ENCODE results near the gene NUDT15. TPM values are rescaled to one million over a fixed set of nuclear protein-coding genes. Genes with fewer than 3 reads are reported as not detected.

NUDT15 gene
- total RNA-seq, 6 experiments from 2014 or later: 5.1 to 7.6 (median 6.3) TPM

- no peaks in the 10 kb centered on the region for H3K9me3 ChIP-seq
These were observed 33.3 kb upstream of the NUDT15 start for GRCh38 chr13:48004201-48004600.

GRCh38 chr13:48006396-48006795, 31.1 kb upstream of the NUDT15 start:
- Histone ChIP-seq H3K4me3 (no peak overlapping the region), H3K4me1 (no peaks in the 10 kb centered on the region), H3K27ac (no peak overlapping the region), H3K27me3 (no peaks in the 10 kb centered on the region), H3K9me3 (no peaks in the 10 kb centered on the region), H3K36me3 (no peaks in the 10 kb centered on the region)
- intact Hi-C loops (cut with DNase I): no loop called here
- no peak for ATAC-seq
- TF ChIP-seq, protein P1, sequence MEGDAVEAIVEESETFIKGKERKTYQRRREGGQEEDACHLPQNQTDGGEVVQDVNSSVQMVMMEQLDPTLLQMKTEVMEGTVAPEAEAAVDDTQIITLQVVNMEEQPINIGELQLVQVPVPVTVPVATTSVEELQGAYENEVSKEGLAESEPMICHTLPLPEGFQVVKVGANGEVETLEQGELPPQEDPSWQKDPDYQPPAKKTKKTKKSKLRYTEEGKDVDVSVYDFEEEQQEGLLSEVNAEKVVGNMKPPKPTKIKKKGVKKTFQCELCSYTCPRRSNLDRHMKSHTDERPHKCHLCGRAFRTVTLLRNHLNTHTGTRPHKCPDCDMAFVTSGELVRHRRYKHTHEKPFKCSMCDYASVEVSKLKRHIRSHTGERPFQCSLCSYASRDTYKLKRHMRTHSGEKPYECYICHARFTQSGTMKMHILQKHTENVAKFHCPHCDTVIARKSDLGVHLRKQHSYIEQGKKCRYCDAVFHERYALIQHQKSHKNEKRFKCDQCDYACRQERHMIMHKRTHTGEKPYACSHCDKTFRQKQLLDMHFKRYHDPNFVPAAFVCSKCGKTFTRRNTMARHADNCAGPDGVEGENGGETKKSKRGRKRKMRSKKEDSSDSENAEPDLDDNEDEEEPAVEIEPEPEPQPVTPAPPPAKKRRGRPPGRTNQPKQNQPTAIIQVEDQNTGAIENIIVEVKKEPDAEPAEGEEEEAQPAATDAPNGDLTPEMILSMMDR (IDR thresholded peaks at IDR 0.05): no peak
- no peak for TF ChIP-seq POLR2A (IDR thresholded peaks at IDR 0.05)
- 59% methylated on average over 1 of the region's 1 CpG for WGBS (ENCODE audit: insufficient coverage, low coverage, low lambda C conversion rate, missing lambda C conversion rate)
- DNase-seq: no peak

More at GRCh38 chr13:48004201-48004600, 33.3 kb upstream of the NUDT15 start:
- Histone ChIP-seq H3K27me3 (no peaks in the 10 kb centered on the region), H3K36me3 (no peaks in the 10 kb centered on the region), H3K27ac (no peak overlapping the region), H3K4me1 (peaks cover 0 to 7% (median 3%) of the 10 kb centered on the region in 4 donors), H3K4me3 (no peak overlapping the region)
- TF ChIP-seq, protein P1 (IDR thresholded peaks at IDR 0.05): no peak
- TF ChIP-seq POLR2A (IDR thresholded peaks at IDR 0.05): no peak
- DNase-seq (no peak), ATAC-seq (no peak)
- intact Hi-C loops (cut with DNase I): no loop called here
- 100% methylated on average over 1 of the region's 2 CpGs for WGBS (ENCODE audit: insufficient coverage, low coverage, low lambda C conversion rate, missing lambda C conversion rate)

DNA sequence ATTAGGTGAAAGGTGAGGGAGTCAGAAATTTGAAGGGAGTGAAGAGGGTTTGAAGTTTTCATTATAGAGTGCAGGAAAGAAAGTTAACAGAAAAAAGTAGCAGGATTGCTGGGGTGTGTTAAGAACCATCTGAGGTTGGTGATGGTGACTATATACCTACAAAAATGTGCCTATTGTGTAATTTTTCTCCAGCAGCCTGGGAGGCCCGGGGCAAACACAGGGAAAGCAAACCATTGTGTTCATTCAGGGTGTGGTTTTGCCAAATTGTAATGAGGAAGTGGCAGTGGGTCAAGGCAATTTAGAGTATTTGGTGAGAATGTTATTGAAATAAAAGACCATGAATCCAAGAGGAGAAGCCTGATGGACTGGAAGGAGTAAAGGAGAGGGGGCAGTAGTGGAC, 28.2 kb upstream of the NUDT15 start:
- peak in 2 of 4 donors; percentile 25 to 82 for ATAC-seq
- WGBS (ENCODE audit: insufficient coverage, low coverage, low lambda C conversion rate, missing lambda C conversion rate): 22% methylated on average over 1 of the region's 1 CpG
- Histone ChIP-seq H3K27ac (no peak overlapping the region), H3K9me3 (no peaks in the 10 kb centered on the region), H3K36me3 (no peaks in the 10 kb centered on the region), H3K4me3 (no peak overlapping the region), H3K27me3 (no peaks in the 10 kb centered on the region), H3K4me1 (no peaks in the 10 kb centered on the region)
- intact Hi-C loops (cut with DNase I): no loop called here
- no peak for DNase-seq
- TF ChIP-seq, protein P1 (IDR thresholded peaks at IDR 0.05): no peak
- no peak for TF ChIP-seq POLR2A (IDR thresholded peaks at IDR 0.05)

- H3K27ac ChIP-seq: no peak overlapping the region
- intact Hi-C loops (cut with DNase I): no loop called here
- no peak for ATAC-seq
- H3K4me3 ChIP-seq: no peak overlapping the region
- no peak for TF ChIP-seq POLR2A (IDR thresholded peaks at IDR 0.05)
- TF ChIP-seq, protein P1 (IDR thresholded peaks at IDR 0.05): no peak
- no peaks in the 10 kb centered on the region for H3K9me3 ChIP-seq
- no peaks in the 10 kb centered on the region for H3K36me3 ChIP-seq
- WGBS (ENCODE audit: insufficient coverage, low coverage, low lambda C conversion rate, missing lambda C conversion rate): 93% methylated on average over 3 of the region's 4 CpGs
- DNase-seq: no peak
- H3K4me1 ChIP-seq: no peaks in the 10 kb centered on the region
- H3K27me3 ChIP-seq: no peaks in the 10 kb centered on the region
These were observed 26.8 kb upstream of the NUDT15 start for GRCh38 chr13:48010698-48011097.

DNA sequence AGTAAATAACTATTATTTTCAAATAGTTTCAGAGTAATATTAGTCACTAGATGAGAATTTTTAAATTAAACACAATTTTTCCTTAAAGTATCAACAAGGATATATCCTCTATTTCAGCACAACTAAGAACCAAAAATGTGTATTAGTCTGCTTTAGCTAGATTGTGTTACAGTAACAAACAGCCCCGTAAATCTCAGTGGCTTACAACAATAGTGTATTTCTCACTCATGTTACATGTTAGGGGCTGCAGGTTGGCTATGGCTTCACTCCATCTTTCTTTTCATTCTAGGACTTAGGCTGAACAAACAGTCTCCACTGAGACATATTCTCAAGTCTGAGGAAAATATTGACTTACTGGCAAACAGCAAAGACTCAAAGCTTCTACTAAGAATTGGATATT, 24.9 kb upstream of the NUDT15 start:
- WGBS (ENCODE audit: insufficient coverage, low coverage, low lambda C conversion rate, missing lambda C conversion rate): 83% methylated on average over 1 of the region's 1 CpG
- intact Hi-C loops (cut with DNase I): no loop called here
- H3K27me3 ChIP-seq: no peaks in the 10 kb centered on the region
- no peaks in the 10 kb centered on the region for H3K4me1 ChIP-seq
- no peaks in the 10 kb centered on the region for H3K9me3 ChIP-seq
- H3K36me3 ChIP-seq: no peaks in the 10 kb centered on the region
- H3K27ac ChIP-seq: no peak overlapping the region
- TF ChIP-seq, protein P1 (IDR thresholded peaks at IDR 0.05): no peak
- TF ChIP-seq POLR2A (IDR thresholded peaks at IDR 0.05): no peak
- no peak for DNase-seq
- no peak overlapping the region for H3K4me3 ChIP-seq
- no peak for ATAC-seq
